ENCODE measurements around the gene ANKRD9. TPM values are rescaled to one million over a fixed set of nuclear protein-coding genes. Genes with fewer than 3 reads are reported as not detected.

ANKRD9 gene
- total and polyA plus RNA-seq, 9 of the 15 experiments (the other 6 are each of a cell fraction or from before 2014, with no cell fraction given), result 0.04 to 32.9 (median 5.3) TPM

GRCh38 chr14:102516531-102517391 is 7.2 kb upstream of the ANKRD9 start (continued):
- TF ChIP-seq ZHX1 (conservative IDR thresholded peaks at IDR 0.05; ENCODE audit: low read length), result no peak
- no peak for TF ChIP-seq MXI1 (IDR thresholded peaks at IDR 0.05; ENCODE audit: low read depth, low read length)
- TF ChIP-seq HNRNPH1 (optimal IDR thresholded peaks at IDR 0.05; ENCODE audit: low read depth, low read length), result no peak
- no peak for TF ChIP-seq CEBPZ (IDR thresholded peaks at IDR 0.05; ENCODE audit: borderline replicate concordance, low read depth, low read length)
- TF ChIP-seq PHB (CRISPR knock-in tag; IDR thresholded peaks at IDR 0.05), result no peak
- no peak for TF ChIP-seq UBTF (IDR thresholded peaks at IDR 0.05; ENCODE audit: borderline replicate concordance in 1 of 2, low read depth in 2 of 2, low read length in 2 of 2)
- TF ChIP-seq RBM14 (IDR thresholded peaks at IDR 0.05; ENCODE audit: borderline replicate concordance, insufficient read depth, low read depth, low read length), result 0 out of 2 replicates have a peak, but pooled peaks have one; percentile 44
- no peak for TF ChIP-seq NR1H2 (CRISPR knock-in tag; IDR thresholded peaks at IDR 0.05)
- no peak for TF ChIP-seq ZNF436 (CRISPR knock-in tag; IDR thresholded peaks at IDR 0.05)
- no peak for TF ChIP-seq ARID2 (IDR thresholded peaks at IDR 0.05)
- no peak for TF ChIP-seq ZKSCAN1 (IDR thresholded peaks at IDR 0.05; ENCODE audit: low read depth, low read length)
- peak in 1 of 2 experiments; percentile 36; a peak in 1 of 4 replicates for TF ChIP-seq HDAC1 (IDR thresholded peaks at IDR 0.05)
- TF ChIP-seq SMARCA4 (IDR thresholded peaks at IDR 0.05), result no peak
- TF ChIP-seq MCM7 (IDR thresholded peaks at IDR 0.05), result no peak
- TF ChIP-seq ZNF79 (CRISPR knock-in tag; IDR thresholded peaks at IDR 0.05; ENCODE audit: low read depth), result no peak
- no peak for TF ChIP-seq NFRKB (IDR thresholded peaks at IDR 0.05; ENCODE audit: low read depth)
